A549 (cell line): ENCODE results near the gene SORT1.

Source experiments
- CHD2 ChIP-seq: fragments of 150-350 bp; IDR thresholded peaks from 2 replicates; pipeline ENCODE4 v1.6.1; 2014; ENCODE audit warnings: low read length; ENCODE audit not compliant: partially characterized antibody
- CHD4 ChIP-seq: fragments of 200-600 bp; sonication (generic); IDR thresholded peaks from 2 replicates; pipeline ENCODE4 v1.6.1; 2016; ENCODE audit warnings: antibody characterized with exemption, mild to moderate bottlenecking, borderline replicate concordance
- RFX5 ChIP-seq: fragments of 450-650 bp; IDR thresholded peaks from 2 replicates; pipeline ENCODE4 v1.7.1; 2014; ENCODE audit warnings: antibody characterized with exemption, mild to moderate bottlenecking, moderate library complexity
- SMC3 ChIP-seq: fragments of >200 bp; sonication (Bioruptor Twin); formaldehyde crosslinking; IDR thresholded peaks from 3 replicates; pipeline ENCODE4 v1.6.1; 2018; ENCODE audit warnings: inconsistent platforms
- TF ChIP-seq, protein P1 (sequence below): fragments of >200 bp; sonication (Bioruptor Twin); formaldehyde crosslinking; IDR thresholded peaks from 3 replicates; pipeline ENCODE4 v1.5.1; 2016

DNA sequence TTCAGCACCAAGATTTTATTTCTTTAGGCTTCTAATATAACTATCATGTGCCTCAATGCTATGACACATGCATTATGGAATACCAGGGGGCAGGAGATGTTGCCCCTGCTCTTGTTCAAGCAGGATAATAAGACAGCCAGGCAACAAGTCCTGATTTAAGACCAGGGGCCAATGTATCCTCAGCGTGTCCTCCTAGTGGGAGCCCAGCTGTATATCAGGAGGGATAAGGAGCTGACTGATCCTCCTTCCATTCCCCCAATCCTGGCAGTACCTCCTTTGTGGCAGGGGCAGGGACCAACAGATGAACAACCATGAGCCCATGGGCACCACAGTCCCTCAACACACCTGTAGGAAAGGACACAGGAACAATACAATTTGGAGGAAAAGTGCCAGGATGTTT lies 29.3 kb downstream of the SORT1 start:
- TF ChIP-seq RFX5 (no peak), SMC3 (no peak), CHD2 (no peak), CHD4 (no peak)
- TF ChIP-seq, protein P1, sequence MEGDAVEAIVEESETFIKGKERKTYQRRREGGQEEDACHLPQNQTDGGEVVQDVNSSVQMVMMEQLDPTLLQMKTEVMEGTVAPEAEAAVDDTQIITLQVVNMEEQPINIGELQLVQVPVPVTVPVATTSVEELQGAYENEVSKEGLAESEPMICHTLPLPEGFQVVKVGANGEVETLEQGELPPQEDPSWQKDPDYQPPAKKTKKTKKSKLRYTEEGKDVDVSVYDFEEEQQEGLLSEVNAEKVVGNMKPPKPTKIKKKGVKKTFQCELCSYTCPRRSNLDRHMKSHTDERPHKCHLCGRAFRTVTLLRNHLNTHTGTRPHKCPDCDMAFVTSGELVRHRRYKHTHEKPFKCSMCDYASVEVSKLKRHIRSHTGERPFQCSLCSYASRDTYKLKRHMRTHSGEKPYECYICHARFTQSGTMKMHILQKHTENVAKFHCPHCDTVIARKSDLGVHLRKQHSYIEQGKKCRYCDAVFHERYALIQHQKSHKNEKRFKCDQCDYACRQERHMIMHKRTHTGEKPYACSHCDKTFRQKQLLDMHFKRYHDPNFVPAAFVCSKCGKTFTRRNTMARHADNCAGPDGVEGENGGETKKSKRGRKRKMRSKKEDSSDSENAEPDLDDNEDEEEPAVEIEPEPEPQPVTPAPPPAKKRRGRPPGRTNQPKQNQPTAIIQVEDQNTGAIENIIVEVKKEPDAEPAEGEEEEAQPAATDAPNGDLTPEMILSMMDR: no peak
